Daoy (cell line): ENCODE data around the gene DSTYK. TPM values are rescaled to one million over a fixed set of nuclear protein-coding genes. Genes with fewer than 3 reads are reported as not detected.
"Not testable (repeated sequence)": the region's sequence is repeated elsewhere in the genome, so short reads cannot be mapped to it uniquely, and the experiment has no call there.

Experiments used
- DNase-seq: peaks from one replicate; pipeline ENCODE4 v3.0.0-alpha.2; 2015; ENCODE audit warnings: low read depth
- total RNA-seq: library from RNA; depleted of rRNA; stranded (reverse); fragments of >200 nt; shearing (Covaris generic); gene quantifications from 2 replicates; pipeline ENCODE4 v1.2.3, GENCODE V29; 2014

The DSTYK gene
- total RNA-seq, 1 experiment from 2014 or later: 6.2 TPM

DNA sequence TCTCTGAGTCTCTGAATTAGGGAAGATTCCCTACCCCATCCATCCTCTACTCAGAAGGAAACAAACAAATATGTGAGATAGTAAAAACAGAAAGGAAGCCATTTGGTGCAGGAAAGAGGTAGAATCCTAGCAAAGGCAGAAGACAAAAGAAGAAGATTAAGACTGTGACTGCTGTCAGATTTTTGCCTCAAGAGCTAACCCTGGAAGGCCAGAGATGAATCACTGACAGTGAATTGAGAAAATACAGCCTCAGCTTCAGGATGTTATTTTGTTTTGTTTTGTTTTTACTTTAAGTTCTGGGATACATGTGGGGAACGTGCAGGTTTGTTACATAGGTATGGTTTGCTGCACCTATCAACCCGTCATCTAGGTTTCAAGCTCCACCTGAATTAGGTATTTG, 31.7 kb downstream of the DSTYK start:
- no peak for DNase-seq

DNA sequence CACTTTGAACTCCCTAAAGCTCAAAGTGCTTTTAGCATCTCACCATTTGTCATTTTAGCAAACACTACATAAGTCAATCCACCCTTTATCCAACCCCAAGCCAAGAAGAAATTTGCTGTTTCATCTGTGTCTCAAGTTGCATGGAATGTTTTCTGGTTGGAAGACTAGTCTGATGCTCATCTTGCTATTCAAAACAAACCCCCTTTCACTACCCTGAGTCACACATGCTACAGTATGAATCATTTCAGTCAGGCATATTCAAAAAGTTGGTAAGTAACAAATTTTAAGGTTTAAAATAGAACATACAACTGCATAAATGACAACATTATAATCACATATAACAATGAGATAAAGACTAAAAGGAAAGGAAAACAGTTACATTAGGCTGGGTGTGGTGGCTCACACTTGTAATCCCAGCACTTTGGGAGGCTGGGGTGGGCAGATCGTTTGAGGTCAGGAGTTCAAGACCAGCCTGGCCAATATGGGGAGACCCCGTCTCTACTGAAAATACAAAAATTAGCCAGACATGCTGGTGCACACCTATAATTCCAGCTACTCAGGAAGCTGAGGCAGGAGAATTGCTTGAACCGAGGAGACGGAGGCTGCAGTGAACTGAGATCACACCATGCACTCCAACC, 38.7 kb downstream of the DSTYK start:
- peak; percentile 91 for DNase-seq

DNA sequence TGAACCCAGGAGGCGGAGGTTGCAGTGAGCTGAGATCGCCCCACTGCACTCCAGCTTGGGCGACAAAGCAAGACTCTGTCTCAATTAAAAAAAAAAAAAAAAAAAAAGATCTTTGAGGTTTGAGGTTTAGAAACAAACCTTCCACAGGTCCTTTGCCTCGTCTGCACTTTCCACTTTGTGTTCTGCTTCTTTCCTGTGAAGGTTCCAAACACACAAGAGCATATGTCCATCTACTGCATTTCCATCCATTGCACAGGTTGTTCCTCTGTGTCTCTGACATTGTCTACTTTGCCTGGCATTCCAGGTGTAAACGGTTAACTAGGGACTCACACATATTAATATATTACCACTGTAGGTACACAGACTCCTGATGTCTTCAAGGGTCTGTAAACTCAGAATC, 40.1 kb downstream of the DSTYK start:
- DNase-seq: no peak

GRCh38 chr1:205170532-205171269, 40.8 kb downstream of the DSTYK start:
- DNase-seq: no peak

DNA sequence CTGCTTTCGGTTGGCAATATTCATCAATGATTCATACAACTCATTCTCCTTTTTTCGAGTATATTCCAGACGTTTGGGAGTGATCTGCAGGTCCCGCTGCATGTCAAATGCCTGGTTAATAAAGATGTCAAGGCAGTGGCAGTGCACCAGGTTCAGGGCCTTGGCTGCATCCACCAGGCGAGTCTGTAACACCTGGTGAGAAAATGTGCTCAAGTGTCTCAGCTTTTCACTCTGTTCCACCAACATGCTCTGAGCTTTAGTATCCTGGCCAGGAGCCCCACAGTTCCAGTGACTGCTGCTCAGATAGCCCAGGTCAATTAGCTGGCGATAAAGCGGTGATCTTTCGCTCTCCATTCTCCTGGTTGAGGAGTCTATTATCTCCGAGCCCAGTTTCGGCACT, 42.3 kb downstream of the DSTYK start:
- DNase-seq: no peak

DNA sequence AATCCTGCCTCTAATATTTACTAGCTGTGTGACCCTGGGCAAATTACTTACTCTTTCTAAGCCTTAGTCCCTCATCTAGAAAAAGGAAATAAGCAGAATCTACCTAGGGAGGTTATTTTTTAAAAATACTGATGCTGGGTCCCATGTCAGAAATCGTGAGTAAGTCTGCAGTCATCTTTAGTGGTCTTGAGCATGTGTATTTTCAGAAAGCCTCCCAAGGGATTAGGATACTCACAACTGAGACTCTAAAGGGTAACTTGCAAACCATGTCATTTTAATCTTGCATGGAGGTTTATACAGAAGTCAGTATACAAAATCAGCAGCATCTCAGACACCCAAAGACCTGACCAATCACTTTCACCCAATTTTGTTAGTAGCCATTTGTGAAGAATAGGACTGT, 43.2 kb downstream of the DSTYK start:
- DNase-seq: no peak

GRCh38 chr1:205162301-205162700, 49.2 kb downstream of the DSTYK start:
- DNase-seq: no peak

GRCh38 chr1:205161076-205161475, 50.4 kb downstream of the DSTYK start:
- no peak for DNase-seq

DNA sequence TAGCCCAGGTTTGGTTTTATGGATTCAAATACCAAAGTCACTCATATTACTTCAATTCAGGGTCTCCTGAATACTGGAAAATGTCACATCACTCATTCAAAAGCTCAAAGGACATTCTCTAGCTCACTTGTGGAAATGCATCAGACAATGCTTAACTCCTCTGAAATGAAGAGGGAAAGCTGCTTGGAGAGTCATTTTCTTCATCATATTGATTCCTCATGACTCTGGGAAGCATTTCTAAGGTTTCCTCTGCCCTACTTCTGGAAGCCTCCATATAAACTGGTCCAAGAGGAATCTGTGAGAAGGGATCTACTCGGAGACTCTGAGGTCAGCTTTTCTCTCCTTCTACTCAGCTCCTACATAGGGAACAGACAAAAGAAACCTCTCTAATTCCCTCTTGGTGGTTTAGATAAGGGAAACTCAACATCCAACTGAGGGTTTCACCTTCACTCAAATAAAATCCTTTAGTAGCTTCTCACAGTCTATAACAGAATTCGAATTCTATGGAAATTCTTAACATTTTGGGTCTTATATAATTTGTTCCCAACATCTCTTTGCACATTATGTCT, 53.4 kb downstream of the DSTYK start:
- no peak for DNase-seq

DNA sequence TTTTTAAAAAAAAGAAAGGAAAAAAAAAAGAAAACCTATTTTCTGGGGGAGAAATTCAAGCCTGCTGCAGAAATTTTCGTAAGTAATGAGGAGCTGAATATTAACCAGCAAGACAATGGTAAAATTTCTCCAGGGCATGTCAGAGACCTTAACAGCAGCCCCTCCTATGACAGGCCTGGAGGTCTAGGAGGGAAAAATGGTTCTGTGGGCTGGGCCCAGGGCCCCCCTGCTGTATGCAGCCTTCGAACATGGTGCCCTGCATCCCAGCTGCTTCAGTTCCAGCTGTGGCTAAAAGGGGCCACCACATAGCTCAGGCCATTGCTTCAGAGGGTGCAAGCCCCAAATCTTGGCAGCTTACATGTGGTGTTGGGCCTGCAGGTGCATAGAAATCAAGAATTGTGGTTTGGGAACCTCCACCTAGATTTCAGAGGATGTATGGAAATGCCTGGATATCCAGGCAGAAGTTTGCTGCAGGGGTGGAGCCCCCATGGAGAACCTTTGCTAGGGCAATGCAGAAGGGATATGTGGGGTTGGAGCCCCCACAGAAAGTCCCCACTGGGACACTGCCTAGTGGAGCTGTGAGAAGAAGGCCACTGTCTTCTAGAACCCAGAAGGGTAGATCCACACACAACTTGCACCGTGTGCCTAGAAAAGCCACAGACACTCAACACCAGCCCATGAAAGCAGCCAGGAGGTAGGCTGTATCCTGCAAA, 55.7 kb downstream of the DSTYK start:
- not testable (repeated sequence) for DNase-seq

- no peak for DNase-seq
Observed at GRCh38 chr1:205152505-205152904, 59.0 kb downstream of the DSTYK start.

GRCh38 chr1:205150651-205151428, 60.7 kb downstream of the DSTYK start:
- DNase-seq: no peak

DNA sequence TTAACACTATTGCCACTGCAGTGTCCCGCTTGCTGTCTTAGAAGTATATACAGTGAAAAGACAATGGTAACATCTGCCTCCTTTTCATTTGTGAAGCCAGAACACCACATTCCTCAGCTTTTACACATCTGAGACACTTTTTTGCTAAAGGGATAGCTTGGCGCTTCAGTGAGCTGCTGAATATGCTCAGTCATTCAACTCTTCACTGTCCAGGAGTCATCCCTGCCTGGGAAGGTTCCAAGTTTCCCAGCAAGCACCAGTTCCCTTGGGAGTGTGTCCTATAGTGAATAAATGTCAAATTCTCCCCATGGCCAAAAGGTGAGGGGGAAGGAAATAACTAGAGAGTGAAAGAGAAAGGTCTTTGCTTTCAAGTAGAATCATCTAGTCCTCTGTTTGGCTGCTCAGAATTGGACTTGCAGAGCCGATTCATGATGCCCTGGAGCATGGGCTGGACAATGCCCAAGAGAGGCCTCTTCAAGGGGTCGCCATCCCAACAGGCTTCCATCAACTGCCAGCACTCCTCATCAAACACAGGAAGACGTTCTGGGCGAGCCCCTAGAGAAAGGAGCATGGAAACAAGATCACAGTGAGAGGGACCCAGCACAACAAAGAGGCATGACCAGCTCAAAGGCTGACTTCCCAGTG, 64.2 kb downstream of the DSTYK start:
- DNase-seq: peak; percentile 46

GRCh38 chr1:205144751-205145150, 66.8 kb downstream of the DSTYK start:
- DNase-seq: peak; percentile 27

DNA sequence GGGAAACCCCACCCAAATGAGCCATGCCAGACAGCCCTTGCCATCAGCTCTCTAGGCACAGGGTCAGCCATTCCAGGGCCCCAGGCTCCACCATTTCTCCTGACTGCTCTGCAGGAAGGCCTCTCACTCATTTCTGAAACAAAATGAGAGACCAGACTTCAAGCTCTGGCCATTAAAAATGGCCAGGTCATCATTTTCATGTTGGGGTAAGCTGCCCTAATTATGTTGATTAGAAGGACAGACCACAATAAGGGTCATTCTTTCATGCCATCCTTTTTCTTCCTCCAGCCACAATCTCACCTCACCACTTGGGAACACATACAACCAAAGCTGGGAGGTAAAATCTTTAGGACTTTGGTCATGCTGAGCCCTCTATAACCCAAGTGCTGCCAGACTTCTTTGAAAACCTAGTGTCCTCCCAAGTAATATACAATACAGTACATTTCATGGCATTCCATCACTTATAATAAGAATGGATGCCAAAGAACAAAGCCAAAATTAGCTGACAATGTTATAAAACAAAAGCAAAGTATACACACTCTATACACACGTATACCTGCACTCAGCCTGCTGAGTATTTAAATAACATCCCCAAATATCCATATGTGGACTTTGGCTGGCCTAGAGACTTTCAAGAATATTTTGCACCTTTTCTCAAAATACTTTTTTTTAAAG, 67.3 kb downstream of the DSTYK start:
- no peak for DNase-seq

GRCh38 chr1:205142102-205142469, 69.4 kb downstream of the DSTYK start:
- no peak for DNase-seq

- peak; percentile 79 for DNase-seq
Observed at GRCh38 chr1:205141236-205142101, 70.0 kb downstream of the DSTYK start.

DNA sequence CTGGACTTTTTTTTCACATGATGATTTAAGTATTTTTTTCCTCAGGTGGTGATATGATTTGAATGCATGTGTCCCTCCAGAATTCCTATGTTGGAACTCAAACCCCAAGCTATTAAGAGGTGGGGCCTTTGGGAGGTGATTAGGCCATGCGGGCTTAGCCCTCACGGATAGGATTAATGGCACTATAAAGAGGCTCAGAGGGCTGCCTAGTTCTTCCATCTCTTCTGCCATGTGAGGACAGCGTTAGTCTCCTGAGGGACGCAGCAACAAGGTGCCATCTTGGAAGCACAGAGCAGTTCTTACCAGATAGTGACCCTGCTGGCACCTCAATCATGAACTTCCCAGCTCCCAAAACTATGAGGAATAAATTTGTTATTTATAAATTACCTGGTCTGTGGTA, 71.4 kb downstream of the DSTYK start:
- DNase-seq: no peak

DNA sequence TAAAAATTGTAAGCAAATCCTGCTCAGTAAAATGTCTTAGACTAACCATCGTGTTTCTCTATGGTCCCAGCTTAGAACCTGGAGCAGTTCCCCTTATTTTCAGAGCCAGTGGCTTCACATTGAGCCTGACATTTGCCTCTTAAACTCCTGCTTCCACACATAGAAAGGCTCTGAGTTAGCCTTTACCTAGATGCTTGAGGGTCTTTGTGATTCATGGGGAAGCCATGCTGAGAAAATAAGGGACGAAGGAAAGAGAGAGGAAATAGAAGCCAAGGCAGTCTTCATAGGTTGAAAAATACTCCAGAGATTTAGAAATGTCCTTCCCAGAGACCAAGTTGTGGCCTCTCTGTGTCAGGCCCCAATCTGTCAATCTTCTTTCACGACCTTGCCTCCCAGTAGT, 73.6 kb downstream of the DSTYK start:
- no peak for DNase-seq

DNA sequence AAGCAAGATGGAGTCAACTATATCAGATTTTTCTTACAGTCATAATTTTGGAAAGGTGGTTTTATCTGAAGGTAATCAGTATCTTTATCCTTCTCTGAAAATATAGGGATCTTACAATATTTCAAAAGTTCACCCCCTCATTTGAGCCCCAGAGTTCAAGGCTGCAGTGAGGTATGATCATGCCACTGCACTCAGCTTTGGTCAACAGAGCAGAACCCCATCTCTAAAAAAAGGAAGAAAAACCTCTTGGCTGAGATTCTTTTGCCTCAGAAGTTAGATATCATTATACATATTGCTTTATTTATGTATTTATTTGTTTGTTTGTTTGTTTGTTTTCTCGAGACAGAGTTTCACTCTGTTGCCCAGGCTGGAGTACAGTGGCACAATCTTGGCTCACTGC, 78.2 kb downstream of the DSTYK start:
- DNase-seq: no peak
